Renal cortex interstitium (tissue), 3 donors: ENCODE data around the gene DOCK7. TPM values are rescaled to one million over a fixed set of nuclear protein-coding genes. Genes with fewer than 3 reads are reported as not detected.

Experiments used
- polyA plus RNA-seq, 3 donors: library from polyadenylated mRNA; unstranded; fragments of 120-200 nt; gene quantifications; one replicate each; pipeline ENCODE4 v1.2.1, GENCODE V29; 2013; ENCODE audit not compliant: insufficient read length in 3 of 3

The DOCK7 gene
- polyA plus RNA-seq, 3 donors, result 50.4 to 61.9 (median 55.6) TPM

Other genes starting within 250 kb of the DOCK7 start
- gene ANGPTL3, start 90.9 kb downstream of the DOCK7 start, polyA plus RNA-seq, result 10 to 100 TPM in 1 of 3 donors, 1 to 10 TPM in 2; 7.2 to 12.7 (median 8.1) TPM
- gene ATG4C, start 95.7 kb upstream of the DOCK7 start, polyA plus RNA-seq, result 10 to 100 TPM; 16.5 to 20.5 (median 20.4) TPM